Spleen (tissue), 11 donors: ENCODE results near the gene PLA2G4D. TPM values are rescaled to one million over a fixed set of nuclear protein-coding genes. Genes with fewer than 3 reads are reported as not detected.

Source experiments
- DNase-seq: peaks from one replicate; pipeline ENCODE4 v3.0.0-alpha.2; 2020
- H3K27ac ChIP-seq, 8 donors: fragments of 200-600 bp; sonication (generic) in 7 of 8; 1 replicate in 4 of 8; 2 replicates in 4 of 8; pipeline versions ENCODE4 v1.5.0 to v1.8.0; 2016 to 2021; ENCODE audit warnings: inconsistent platforms in 4 of 8, mild to moderate bottlenecking in 4 of 8, moderate library complexity in 1 of 8
- H3K27me3 ChIP-seq, 7 donors: fragments of 200-600 bp; sonication (generic) in 6 of 7; replicated peaks in 1 of 7; 1 replicate in 4 of 7; 2 replicates in 3 of 7; pipeline versions ENCODE4 v1.5.0 to v1.8.0; 2016 to 2021; ENCODE audit warnings: inconsistent platforms in 3 of 7, mild to moderate bottlenecking in 1 of 7
- H3K36me3 ChIP-seq, 6 donors: fragments of 200-600 bp; sonication (generic) in 5 of 6; 1 replicate in 4 of 6; 2 replicates in 2 of 6; pipeline versions ENCODE4 v1.5.0 to v1.8.0; 2016 to 2021; ENCODE audit warnings: inconsistent platforms in 2 of 6
- H3K4me1 ChIP-seq, 6 donors: fragments of 200-600 bp; sonication (generic) in 5 of 6; 1 replicate in 3 of 6; 2 replicates in 3 of 6; pipeline versions ENCODE4 v1.5.0 to v1.8.0; 2016 to 2021; ENCODE audit warnings: inconsistent platforms in 3 of 6
- H3K4me3 ChIP-seq, 8 donors: fragments of 200-600 bp; sonication (generic) in 7 of 8; 1 replicate in 4 of 8; 2 replicates in 4 of 8; pipeline versions ENCODE4 v1.5.0 to v1.8.0; 2016 to 2021; ENCODE audit warnings: inconsistent platforms in 4 of 8, mild to moderate bottlenecking in 4 of 8, moderate library complexity in 2 of 8
- H3K9me3 ChIP-seq, 8 donors: fragments of 200-600 bp; sonication (generic) in 7 of 8; 1 replicate in 4 of 8; 2 replicates in 4 of 8; pipeline versions ENCODE4 v1.5.0 to v1.8.0; 2016 to 2021; ENCODE audit warnings: inconsistent platforms in 4 of 8
- CTCF ChIP-seq, 11 experiments: fragments of 200-600 bp in 7 of 11; fragments of 450-650 bp in 4 of 11; sonication (generic) in 4 of 11; IDR thresholded peaks in 8 of 11; conservative IDR thresholded peaks in 3 of 11; 1 replicate in 7 of 11; 2 replicates in 4 of 11; pipeline versions ENCODE4 v1.4.0 to v1.8.0; 2016 to 2021; ENCODE audit warnings: antibody characterized with exemption in 11 of 11, inconsistent platforms in 4 of 11, mild to moderate bottlenecking in 1 of 11
- POLR2A ChIP-seq, 3 donors: fragments of 450-650 bp; IDR thresholded peaks; one replicate each; pipeline ENCODE4 v1.5.1; 2017; ENCODE audit warnings: antibody characterized with exemption in 3 of 3, mild to moderate bottlenecking in 1 of 3
- POLR2AphosphoS5 ChIP-seq, 3 donors: sonication (generic); formaldehyde crosslinking; IDR thresholded peaks; one replicate each; pipeline ENCODE4 v1.5.1; 2017; ENCODE audit warnings: antibody characterized with exemption in 3 of 3
- WGBS, 5 donors: extraction: QIAGEN DNeasy Blood & Tissue Kit in 3 of 5; methylation state at CpG; one replicate each; pipeline versions ENCODE4 v1.1.5 to v1.1.7; 2013 to 2018; 5-methylcytosine and 5-hydroxymethylcytosine counted together
- intact Hi-C: fragments of 100-400 bp; cut with DNase I; formaldehyde crosslinking; loops from one replicate; pipeline ENCODE4 v1.15.0; 2023; ENCODE audit warnings: low total_unique reads
- polyA plus RNA-seq, 3 donors: library from polyadenylated mRNA; stranded (reverse); fragments of 200-250 nt; gene quantifications; one replicate each; pipeline ENCODE4 v1.2.1, GENCODE V29; 2013
- total RNA-seq, 7 donors: library from RNA; depleted of rRNA in 3 of 7; stranded (reverse); fragments of >200 nt in 3 of 7; fragmentation: NEBNext Ultra II Directional in 4 of 7; extraction: Animal tissue kit (Norgen Biotek cat#: 25700) in 4 of 7; gene quantifications; one replicate each; pipeline versions ENCODE4 v1.1.0 to v1.2.1, GENCODE V29; 2016 to 2021
- donor health status: healthy with polysubstance abuse.
- donor health status: DM: no; HTN: no; CAD: no; lungs with moderate emphysema.
- donor health status: DM: no; HTN: no; CAD: no.
- donor health status: Bipolar disorder and iron deficiency.
- donor health status: healthy.
- donor health status: DM: no; HTN: no; CAD: no.
- donor health status: DM: yes; HTN: yes; CAD: no.

Gene PLA2G4D
- total and polyA plus RNA-seq, 10 donors, result not detected

- TF ChIP-seq CTCF (IDR thresholded peaks at IDR 0.05 in 8 of 11, conservative IDR thresholded peaks at IDR 0.05 in 3 of 11), result no peak
- no peak for TF ChIP-seq POLR2A (IDR thresholded peaks at IDR 0.05)
- TF ChIP-seq POLR2AphosphoS5 (IDR thresholded peaks at IDR 0.05), result no peak
- intact Hi-C loops, result no loop called here
- H3K4me3 ChIP-seq, result no peak overlapping the region
- H3K27ac ChIP-seq, result no peak overlapping the region
- H3K36me3 ChIP-seq, result no peaks in the 10 kb centered on the region
- 81 to 88% (median 87%) methylated on average over 8 to 9 of the region's 9 CpGs for WGBS, 5 donors
- DNase-seq, result no peak
- peaks cover 0 to 28% (median 0%) of the 10 kb centered on the region in 7 donors for H3K27me3 ChIP-seq
- no peaks in the 10 kb centered on the region for H3K4me1 ChIP-seq
- no peaks in the 10 kb centered on the region for H3K9me3 ChIP-seq
Observed at GRCh38 chr15:42131826-42132806, 37.8 kb upstream of the PLA2G4D start.

DNA sequence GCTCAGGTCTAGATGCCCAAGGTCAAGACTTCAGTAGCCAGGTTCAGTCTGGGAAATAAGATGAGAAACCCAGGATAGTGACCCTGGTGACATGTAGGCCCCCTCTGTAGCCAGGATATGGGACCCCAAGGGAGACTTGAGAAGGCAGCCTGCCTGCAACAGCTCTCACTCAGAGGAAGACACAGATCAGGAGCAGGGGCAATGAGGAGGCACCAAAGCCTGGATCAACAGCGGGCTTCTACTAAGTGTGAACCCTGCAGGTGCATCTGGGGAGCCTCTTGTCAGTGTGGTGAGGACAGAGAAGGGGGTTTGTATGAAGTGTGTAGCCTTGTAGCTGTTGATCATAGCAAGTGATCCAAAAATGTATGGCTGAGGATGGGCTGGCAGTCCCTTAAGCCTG, 36.6 kb upstream of the PLA2G4D start:
- Histone ChIP-seq H3K27me3 (peaks cover 0 to 27% (median 0%) of the 10 kb centered on the region in 7 donors), H3K4me3 (no peak overlapping the region), H3K4me1 (no peaks in the 10 kb centered on the region), H3K27ac (no peak overlapping the region), H3K9me3 (no peaks in the 10 kb centered on the region), H3K36me3 (no peaks in the 10 kb centered on the region)
- no peak for TF ChIP-seq CTCF (IDR thresholded peaks at IDR 0.05 in 8 of 11, conservative IDR thresholded peaks at IDR 0.05 in 3 of 11)
- TF ChIP-seq POLR2AphosphoS5 (IDR thresholded peaks at IDR 0.05), result no peak
- no peak for TF ChIP-seq POLR2A (IDR thresholded peaks at IDR 0.05)
- no peak for DNase-seq
- 88 to 100% (median 94%) methylated on average over 1 of the region's 1 CpG for WGBS, 5 donors
- intact Hi-C loops, result no loop called here

DNA sequence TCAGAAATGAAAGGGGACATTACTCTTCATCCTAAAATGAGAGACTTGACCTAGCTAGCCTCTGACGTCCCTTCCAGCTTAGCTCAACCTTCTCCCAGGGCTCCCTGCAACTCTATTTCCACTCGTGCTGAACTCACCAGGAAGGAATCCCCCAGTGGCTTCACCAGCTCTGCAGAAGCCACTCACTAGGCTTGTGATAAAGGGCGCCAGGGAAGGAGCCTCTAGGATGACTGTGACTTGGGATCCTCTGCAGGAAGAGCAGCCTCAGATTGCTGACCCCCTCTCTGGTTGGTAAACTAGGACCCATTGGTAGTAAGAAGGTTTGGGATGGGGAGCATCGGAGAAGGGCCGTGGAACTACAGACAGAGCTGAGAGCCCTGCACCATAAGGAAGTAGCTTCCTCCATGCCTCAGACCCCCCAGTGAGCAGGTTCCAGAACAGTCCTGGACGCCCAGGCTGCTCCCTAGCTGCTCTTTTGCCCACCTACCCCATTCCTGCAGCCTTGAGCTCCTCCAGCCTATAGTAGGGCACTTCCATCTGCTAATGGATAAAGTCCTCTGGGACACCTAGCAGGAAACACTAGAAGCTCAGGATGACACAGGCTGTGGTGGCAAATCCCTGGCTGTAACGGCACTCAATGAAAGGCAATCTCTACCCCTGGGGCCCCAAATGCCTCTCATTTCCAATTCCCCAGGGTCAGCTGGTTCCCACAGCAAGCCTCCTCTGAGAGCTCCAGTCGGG, 36.1 kb upstream of the PLA2G4D start:
- WGBS, 5 donors, result 60 to 76% (median 66%) methylated on average over 8 of the region's 8 CpGs
- H3K9me3 ChIP-seq, result no peaks in the 10 kb centered on the region
- no peak overlapping the region for H3K27ac ChIP-seq
- no peak overlapping the region for H3K4me3 ChIP-seq
- intact Hi-C loops, result no loop called here
- TF ChIP-seq POLR2AphosphoS5 (IDR thresholded peaks at IDR 0.05), result no peak
- no peak for TF ChIP-seq CTCF (IDR thresholded peaks at IDR 0.05 in 8 of 11, conservative IDR thresholded peaks at IDR 0.05 in 3 of 11)
- no peak for TF ChIP-seq POLR2A (IDR thresholded peaks at IDR 0.05)
- H3K27me3 ChIP-seq, result peaks cover 0 to 27% (median 0%) of the 10 kb centered on the region in 7 donors
- no peaks in the 10 kb centered on the region for H3K4me1 ChIP-seq
- no peak for DNase-seq
- H3K36me3 ChIP-seq, result no peaks in the 10 kb centered on the region

DNA sequence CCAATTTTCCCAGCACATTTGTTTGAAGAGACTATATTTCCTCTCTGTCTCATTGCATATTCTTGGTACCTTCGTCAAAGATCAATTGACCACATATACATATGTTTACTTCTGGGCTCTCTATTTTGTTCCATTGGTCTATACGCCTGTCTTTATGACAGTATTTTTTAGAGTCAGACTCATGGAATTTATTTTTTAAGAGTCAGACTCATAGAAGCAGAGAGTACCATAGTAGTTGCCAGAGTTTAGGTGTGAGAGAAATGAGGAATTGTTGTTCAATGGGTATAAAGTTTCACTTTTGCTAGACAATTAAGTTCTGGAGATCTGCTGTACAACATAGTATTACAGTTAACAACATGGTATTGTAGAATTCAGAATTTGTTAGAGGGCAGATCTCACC, 35.0 kb upstream of the PLA2G4D start:
- TF ChIP-seq POLR2A (IDR thresholded peaks at IDR 0.05) (no peak), POLR2AphosphoS5 (IDR thresholded peaks at IDR 0.05) (no peak), CTCF (IDR thresholded peaks at IDR 0.05 in 8 of 11, conservative IDR thresholded peaks at IDR 0.05 in 3 of 11) (no peak)
- WGBS, 5 donors, result 80 to 88% (median 84%) methylated on average over 2 of the region's 2 CpGs
- H3K36me3 ChIP-seq, result no peaks in the 10 kb centered on the region

More for the DNA sequence above, 35.0 kb upstream of the PLA2G4D start:
- no peak for DNase-seq
- no peaks in the 10 kb centered on the region for H3K9me3 ChIP-seq
- no peak overlapping the region for H3K27ac ChIP-seq
- intact Hi-C loops, result no loop called here
- peaks cover 0 to 27% (median 0%) of the 10 kb centered on the region in 7 donors for H3K27me3 ChIP-seq
- no peaks in the 10 kb centered on the region for H3K4me1 ChIP-seq
- no peak overlapping the region for H3K4me3 ChIP-seq
